H1 (cell line): ENCODE measurements around the gene IYD. TPM values are rescaled to one million over a fixed set of nuclear protein-coding genes. Genes with fewer than 3 reads are reported as not detected.

Experiments used
- CTCF ChIA-PET: fragments of 300-600 bp; sonication (Branson Sonifier 250); formaldehyde crosslinking; loops from one replicate; lab custom pipeline; 2021; ENCODE audit not compliant: partially characterized antibody; lab: Charles Lee
- POLR2A ChIA-PET: fragments of 300-600 bp; sonication (Branson Sonifier 250); formaldehyde crosslinking; loops from one replicate; lab custom pipeline; 2021; ENCODE audit warnings: inconsistent platforms; ENCODE audit not compliant: partially characterized antibody; lab: Charles Lee
- DNase-seq, 2 experiments: peaks; one replicate each; pipeline versions ENCODE4 v3.0.0 to v3.0.0-alpha.2; 2010 to 2022; ENCODE audit warnings: low spot score in 2 of 2, low read depth in 1 of 2, mixed read lengths in 1 of 2
- FAIRE-seq: peaks from 2 replicates; lab custom pipeline; 2011; peaks lifted over from hg19 to GRCh38; lab: Jason Lieb, UNC
- H2AFZ ChIP-seq: 2 replicates; pipeline ENCODE4 v1.8.1; 2012; ENCODE audit warnings: low read length, inconsistent platforms
- H2AK5ac ChIP-seq: 2 replicates; pipeline ENCODE4 v1.6.1; 2013; ENCODE audit warnings: low read depth, low read length
- H2BK120ac ChIP-seq: replicated peaks from 2 replicates; pipeline ENCODE3; 2013; ENCODE audit warnings: low read depth, low read length, inconsistent platforms
- H2BK12ac ChIP-seq: 2 replicates; pipeline ENCODE4 v1.6.1; 2013; ENCODE audit warnings: low read depth, low read length
- H2BK15ac ChIP-seq: 2 replicates; pipeline ENCODE4 v1.6.1; 2013; ENCODE audit warnings: low read length
- H2BK20ac ChIP-seq: 2 replicates; pipeline ENCODE4 v1.6.1; 2013; ENCODE audit warnings: low read length
- H2BK5ac ChIP-seq: 2 replicates; pipeline ENCODE4 v1.6.1; 2013; ENCODE audit warnings: low read depth, low read length
- H3K14ac ChIP-seq: 2 replicates; pipeline ENCODE4 v1.6.1; 2013; ENCODE audit warnings: inconsistent platforms; ENCODE audit not compliant: insufficient read length
- H3K18ac ChIP-seq: 2 replicates; pipeline ENCODE4 v1.6.1; 2013; ENCODE audit warnings: low read length; ENCODE audit errors: extremely low read depth
- H3K23ac ChIP-seq: 2 replicates; pipeline ENCODE4 v1.6.1; 2013; ENCODE audit warnings: inconsistent platforms; ENCODE audit not compliant: insufficient read length
- H3K23me2 ChIP-seq: 2 replicates; pipeline ENCODE4 v1.6.1; 2013; ENCODE audit warnings: low read depth, low read length
- H3K27ac ChIP-seq: 2 replicates; pipeline ENCODE4 v1.6.1; 2011; ENCODE audit warnings: low read depth, low read length, inconsistent platforms
- H3K27me3 ChIP-seq, 4 experiments: replicated peaks in 1 of 4; 1 replicate in 1 of 4; 2 replicates in 3 of 4; pipeline versions ENCODE4 v1.6.1 to v1.8.1; 2011 to 2013; ENCODE audit warnings: low read length in 3 of 4, mild to moderate bottlenecking in 3 of 4, inconsistent platforms in 2 of 4, mixed read lengths in 2 of 4, moderate library complexity in 1 of 4; ENCODE audit not compliant: control insufficient read depth in 3 of 4, insufficient read depth in 3 of 4; ENCODE audit errors: extremely low read depth in 1 of 4
- H3K36me3 ChIP-seq, 4 experiments: 2 replicates each; pipeline versions ENCODE4 v1.6.1 to v1.8.1; 2011 to 2013; ENCODE audit warnings: mild to moderate bottlenecking in 4 of 4, low read length in 3 of 4, moderate library complexity in 2 of 4, control low read depth in 1 of 4, inconsistent platforms in 1 of 4; ENCODE audit not compliant: insufficient read depth in 4 of 4, control insufficient read depth in 2 of 4
- H3K4ac ChIP-seq: replicated peaks from 2 replicates; pipeline ENCODE3; 2013; ENCODE audit warnings: low read length, low read depth, mixed read lengths, inconsistent platforms; ENCODE audit not compliant: insufficient read length
- H3K4me1 ChIP-seq, 4 experiments: replicated peaks in 1 of 4; 1 replicate in 1 of 4; 2 replicates in 3 of 4; pipeline versions ENCODE4 v1.6.1 to v1.8.1; 2011 to 2013; ENCODE audit warnings: low read length in 3 of 4, inconsistent platforms in 2 of 4, mixed read lengths in 1 of 4; ENCODE audit not compliant: insufficient read depth in 4 of 4, control insufficient read depth in 3 of 4
- H3K4me2 ChIP-seq, 2 experiments: 2 replicates each; pipeline versions ENCODE4 v1.6.1 to v1.8.1; 2011 to 2013; ENCODE audit warnings: low read depth in 2 of 2, low read length in 2 of 2, control low read depth in 1 of 2, inconsistent platforms in 1 of 2, mild to moderate bottlenecking in 1 of 2; ENCODE audit not compliant: insufficient read depth in 1 of 2
- H3K4me3 ChIP-seq, 4 experiments: fragments of 200-600, 300-600 bp in 1 of 4; sonication (generic), shearing (Covaris generic), sonication (Bioruptor Twin) in 1 of 4; 2 replicates each; pipeline versions ENCODE4 v1.5.1 to v1.8.1; 2011 to 2016; ENCODE audit warnings: low read length in 4 of 4, low read depth in 3 of 4, control low read depth in 2 of 4, inconsistent platforms in 2 of 4, mild to moderate bottlenecking in 2 of 4, mixed read lengths in 1 of 4, moderate library complexity in 1 of 4; ENCODE audit not compliant: insufficient read depth in 2 of 4; ENCODE audit errors: extremely low read depth in 1 of 4
- H3K56ac ChIP-seq: replicated peaks from 2 replicates; pipeline ENCODE3; 2013; ENCODE audit warnings: low read depth, mild to moderate bottlenecking, mixed read lengths, low read length, inconsistent platforms; ENCODE audit not compliant: insufficient read length
- H3K79me1 ChIP-seq: 2 replicates; pipeline ENCODE4 v1.6.1; 2013; ENCODE audit warnings: low read depth, low read length, control low read depth
- H3K79me2 ChIP-seq, 2 experiments: 2 replicates each; pipeline versions ENCODE4 v1.6.1 to v1.8.1; 2012 to 2013; ENCODE audit warnings: low read length in 2 of 2, mild to moderate bottlenecking in 2 of 2, inconsistent platforms in 1 of 2; ENCODE audit not compliant: insufficient read depth in 2 of 2, control insufficient read depth in 1 of 2
- H3K9ac ChIP-seq, 4 experiments: replicated peaks in 1 of 4; 1 replicate in 1 of 4; 2 replicates in 3 of 4; pipeline versions ENCODE4 v1.6.1 to v1.8.1; 2011 to 2013; ENCODE audit warnings: low read depth in 3 of 4, low read length in 3 of 4, control low read depth in 2 of 4, mild to moderate bottlenecking in 2 of 4, moderate library complexity in 2 of 4, inconsistent platforms in 1 of 4; ENCODE audit errors: extremely low read depth in 1 of 4
- H3K9me3 ChIP-seq, 2 experiments: 2 replicates each; pipeline versions ENCODE4 v1.6.1 to v1.8.1; 2012 to 2013; ENCODE audit warnings: mild to moderate bottlenecking in 2 of 2, moderate library complexity in 2 of 2, control low read depth in 1 of 2, inconsistent platforms in 1 of 2, low read depth in 1 of 2, low read length in 1 of 2, mixed read lengths in 1 of 2; ENCODE audit not compliant: insufficient read depth in 2 of 2
- H4K20me1 ChIP-seq, 2 experiments: replicated peaks in 1 of 2; 2 replicates each; pipeline versions ENCODE3 to v1.8.1; 2011 to 2013; ENCODE audit warnings: inconsistent platforms in 2 of 2, low read length in 2 of 2, mild to moderate bottlenecking in 1 of 2; ENCODE audit not compliant: insufficient read depth in 2 of 2, control insufficient read depth in 1 of 2
- H4K5ac ChIP-seq: 2 replicates; pipeline ENCODE4 v1.6.1; 2013; ENCODE audit warnings: low read length, low read depth, mixed read lengths, inconsistent platforms; ENCODE audit not compliant: insufficient read length
- H4K8ac ChIP-seq: 2 replicates; pipeline ENCODE4 v1.8.0; 2013; ENCODE audit warnings: mild to moderate bottlenecking, moderate library complexity, low read length, inconsistent platforms; ENCODE audit not compliant: insufficient read depth; ENCODE audit errors: extremely low read depth
- H4K91ac ChIP-seq: replicated peaks from 2 replicates; pipeline ENCODE3; 2013; ENCODE audit warnings: low read length, mixed read lengths, inconsistent platforms; ENCODE audit not compliant: insufficient read length
- CBX8 ChIP-seq: fragments of 300-800, 300-1000 bp; sonication (generic); IDR thresholded peaks from 2 replicates; pipeline ENCODE4 v1.7.1; 2016; ENCODE audit warnings: low read depth, low read length, borderline replicate concordance
- RXRA ChIP-seq: IDR thresholded peaks from 2 replicates; pipeline ENCODE4 v1.6.1; 2011; ENCODE audit warnings: low read depth, mild to moderate bottlenecking, low read length, moderate library complexity; ENCODE audit not compliant: insufficient read depth
- SIX5 ChIP-seq: IDR thresholded peaks from 2 replicates; pipeline ENCODE4 v1.6.1; 2011; ENCODE audit warnings: mild to moderate bottlenecking, low read depth, low read length
- SP2 ChIP-seq: IDR thresholded peaks from 2 replicates; pipeline ENCODE4 v1.6.1; 2012; ENCODE audit warnings: mild to moderate bottlenecking, low read length, inconsistent platforms
- SP4 ChIP-seq: IDR thresholded peaks from 2 replicates; pipeline ENCODE4 v1.6.1; 2012; ENCODE audit warnings: low read length, inconsistent platforms
- SRF ChIP-seq: IDR thresholded peaks from 2 replicates; pipeline ENCODE4 v1.6.1; 2011; ENCODE audit warnings: mild to moderate bottlenecking, low read depth, low read length, moderate library complexity
- YY1 ChIP-seq: IDR thresholded peaks from 2 replicates; pipeline ENCODE4 v1.6.1; 2011; ENCODE audit warnings: low read depth, mild to moderate bottlenecking, low read length
- WGBS, 2 experiments: shearing (Covaris generic) in 1 of 2; methylation state at CpG; one replicate each; pipeline versions ENCODE4 v1.1.6 to v1.1.7; 2013 to 2015; ENCODE audit warnings: low lambda C conversion rate in 2 of 2, mixed read lengths in 2 of 2, inconsistent platforms in 1 of 2, low coverage in 1 of 2, missing lambda C conversion rate in 1 of 2; ENCODE audit not compliant: insufficient replicate concordance in 2 of 2, insufficient coverage in 1 of 2, insufficient read length in 1 of 2; ENCODE audit errors: extremely low coverage in 1 of 2, missing lambda C conversion rate in 1 of 2; 5-methylcytosine and 5-hydroxymethylcytosine counted together
- polyA plus RNA-seq, 7 experiments: library from polyadenylated mRNA; depleted of rRNA in 3 of 7; stranded (reverse) in 5 of 7; unstranded in 2 of 7; fragments of >200 nt in 5 of 7; fragments of 200-250 nt in 2 of 7; gene quantifications; 1 replicate in 5 of 7; 2 replicates in 1 of 7; 4 replicates in 1 of 7; pipeline versions ENCODE4 v1.2.1 to v1.2.3, GENCODE V29; 2011 to 2013; ENCODE audit warnings: missing spikeins in 2 of 7, mixed read lengths in 2 of 7
- total RNA-seq: library from RNA; stranded (reverse); fragmentation: NEBNext Ultra II Directional; extraction: Animal tissue kit (Norgen Biotek cat#: 25700); gene quantifications from 2 replicates; pipeline ENCODE4 v1.2.1, GENCODE V29; 2021

The IYD gene
- total and polyA plus RNA-seq, 2 of the 8 experiments (the other 6 are each of a cell fraction or from before 2014, with no cell fraction given) = not detected

- Histone ChIP-seq H3K9ac (no peak overlapping the region), H3K18ac (no peak overlapping the region), H3K9me3 (no peaks in the 10 kb centered on the region), H2BK5ac (no peak overlapping the region), H3K36me3 (no peaks in the 10 kb centered on the region), H4K91ac (no peak overlapping the region)
- ChIA-PET CTCF (interaction anchor here (2.6 kb wide), 1 partner anchor 8 kb away, joined by 7 read pairs; no protein-coding TSS in a partner anchor), POLR2A (interaction anchor here (0.6 kb wide), 1 partner anchor 140 kb away, joined by 3 read pairs; no protein-coding TSS in a partner anchor)
- no peak for FAIRE-seq
- TF ChIP-seq SP2 (no peak), SRF (no peak), SP4 (no peak), CBX8 (no peak), SIX5 (no peak), YY1 (no peak), RXRA (no peak)
- TF ChIP-seq, all 59 proteins: peak for 0
- H3K56ac ChIP-seq = no peak overlapping the region
- H4K8ac ChIP-seq = no peak overlapping the region
- no peak overlapping the region for H2BK20ac ChIP-seq
- no peak overlapping the region for H3K23ac ChIP-seq
- no peak overlapping the region for H2BK120ac ChIP-seq
- no peak overlapping the region for H3K27ac ChIP-seq
- no peak overlapping the region for H3K14ac ChIP-seq
- H2AK5ac ChIP-seq = no peak overlapping the region
- H3K79me2 ChIP-seq = no peaks in the 10 kb centered on the region
- WGBS, 2 experiments = 98% methylated on average over 8 of the region's 8 CpGs; no CpG with 5 or more reads in 1 of the 2 experiments
- H3K23me2 ChIP-seq = no peaks in the 10 kb centered on the region
- H3K4me2 ChIP-seq = no peak overlapping the region
- H2BK12ac ChIP-seq = no peak overlapping the region
- DNase-seq = no peak
- no peak overlapping the region for H4K5ac ChIP-seq
- no peak overlapping the region for H2BK15ac ChIP-seq
- no peaks in the 10 kb centered on the region for H3K79me1 ChIP-seq
- no peak overlapping the region for H3K4ac ChIP-seq
- H3K4me3 ChIP-seq = no peak overlapping the region
- H2AFZ ChIP-seq = no peak overlapping the region
- H4K20me1 ChIP-seq = no peaks in the 10 kb centered on the region
- H3K4me1 ChIP-seq = no peaks in the 10 kb centered on the region
- no peaks in the 10 kb centered on the region for H3K27me3 ChIP-seq
Measured at GRCh38 chr6:150439373-150439772, 70.6 kb downstream of the IYD start.
